Measurements from ENCODE around the gene SEZ6.

The SEZ6 gene

DNA sequence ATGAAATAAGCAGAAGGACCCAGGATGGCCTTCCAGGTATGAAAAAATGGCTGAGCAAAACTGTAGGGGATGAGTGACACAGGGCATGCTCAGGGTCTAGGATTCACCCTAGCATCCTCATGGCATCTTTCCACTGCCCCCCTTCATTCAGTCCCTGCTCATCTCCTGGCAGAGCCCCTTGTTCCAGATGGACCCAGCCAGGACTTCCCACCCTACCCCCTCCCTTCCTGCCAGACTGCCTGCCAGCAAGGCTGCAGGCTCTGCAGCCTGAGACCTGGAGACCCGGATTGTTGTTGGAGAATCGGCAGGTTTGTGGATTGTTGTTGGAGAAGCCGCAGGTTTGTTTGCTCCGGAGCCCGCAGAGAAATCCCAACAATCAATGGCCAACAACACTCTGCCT, 6.6 kb downstream of the SEZ6 start:
- WGBS, 2 experiments (ENCODE audit: insufficient coverage in 2 of 2) = 60% methylated on average over 1 of the region's 5 CpGs; no CpG with 5 or more reads in 1 of the 2 experiments
- Histone ChIP-seq H3K4me1 (ENCODE audit: control insufficient read depth, insufficient read depth, low read length, poor library complexity, severe bottlenecking) (peaks cover 13% of the 10 kb centered on the region), H3K36me3 (ENCODE audit: control insufficient read depth, insufficient read depth, low read length) (no peaks in the 10 kb centered on the region), H3K27ac (ENCODE audit: low read depth, low read length, severe bottlenecking) (no peak overlapping the region), H3K9me3 (ENCODE audit: control insufficient read depth, low read length) (no peaks in the 10 kb centered on the region), H3K4me3 (ENCODE audit: extremely low read depth, insufficient read depth, low read length, poor library complexity, severe bottlenecking) (no peak overlapping the region)

- Histone ChIP-seq H3K4me3 (ENCODE audit: extremely low read depth, insufficient read depth, low read length, poor library complexity, severe bottlenecking) (no peak overlapping the region), H3K36me3 (ENCODE audit: control insufficient read depth, insufficient read depth, low read length) (no peaks in the 10 kb centered on the region), H3K9me3 (ENCODE audit: control insufficient read depth, low read length) (no peaks in the 10 kb centered on the region), H3K4me1 (ENCODE audit: control insufficient read depth, insufficient read depth, low read length, poor library complexity, severe bottlenecking) (peaks cover 13% of the 10 kb centered on the region), H3K27ac (ENCODE audit: low read depth, low read length, severe bottlenecking) (no peak overlapping the region)
- 89 to 90% methylated on average over 1 of the region's 1 CpG for whole genome bisulfite sequencing, 2 experiments (ENCODE audit: insufficient coverage in 2 of 2)
These were observed 8.0 kb downstream of the SEZ6 start for GRCh38 chr17:28997806-28998205.

- H3K4me3 ChIP-seq (ENCODE audit: extremely low read depth, insufficient read depth, low read length, poor library complexity, severe bottlenecking) = no peak overlapping the region
- H3K4me1 ChIP-seq (ENCODE audit: control insufficient read depth, insufficient read depth, low read length, poor library complexity, severe bottlenecking) = peaks cover 9% of the 10 kb centered on the region
These were observed 9.2 kb downstream of the SEZ6 start for GRCh38 chr17:28996554-28997096.

DNA sequence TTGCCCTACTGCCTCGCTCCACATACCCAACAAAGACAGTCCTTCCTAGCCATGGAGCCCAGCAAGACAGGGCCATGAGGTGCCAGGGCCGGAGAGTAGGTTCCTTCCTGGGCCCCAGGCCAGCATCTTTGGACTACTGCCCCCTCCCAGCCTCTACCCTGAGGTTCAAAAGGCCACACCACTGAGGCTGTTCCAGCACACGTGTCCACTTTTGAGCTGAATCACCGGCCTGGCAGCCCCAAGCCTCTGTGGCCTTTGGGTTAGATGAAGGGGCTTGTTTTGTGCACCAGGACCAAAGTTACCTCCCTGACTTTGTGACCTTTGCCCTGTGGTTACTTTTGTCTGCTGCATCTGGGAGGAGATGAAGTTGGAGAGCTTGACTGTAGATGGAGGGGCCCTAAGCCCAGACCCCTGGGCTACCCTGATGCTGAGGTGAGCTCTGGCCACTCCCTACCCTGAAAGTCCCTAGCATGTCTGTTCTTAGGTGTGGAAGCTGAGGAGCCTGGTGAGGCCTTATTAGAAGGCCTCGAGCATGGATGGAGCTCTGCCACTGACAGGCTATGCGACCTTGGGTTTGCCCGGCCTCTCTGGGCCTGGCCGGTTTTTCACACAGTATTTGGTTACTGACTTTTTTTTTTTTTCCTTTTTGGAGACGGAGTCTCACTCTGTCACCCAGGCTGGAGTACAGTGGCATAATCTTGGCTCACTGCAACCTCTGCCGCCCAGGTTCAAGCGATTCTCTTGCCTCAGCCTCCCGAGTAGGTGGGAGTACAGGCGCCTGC, 12.0 kb downstream of the SEZ6 start:
- Histone ChIP-seq H3K9me3 (ENCODE audit: control insufficient read depth, low read length) (no peaks in the 10 kb centered on the region), H3K27ac (ENCODE audit: low read depth, low read length, severe bottlenecking) (no peak overlapping the region), H3K4me3 (ENCODE audit: extremely low read depth, insufficient read depth, low read length, poor library complexity, severe bottlenecking) (no peak overlapping the region), H3K36me3 (ENCODE audit: control insufficient read depth, insufficient read depth, low read length) (no peaks in the 10 kb centered on the region), H3K4me1 (ENCODE audit: control insufficient read depth, insufficient read depth, low read length, poor library complexity, severe bottlenecking) (peaks cover 5% of the 10 kb centered on the region)
- 84 to 95% methylated on average over 6 to 13 of the region's 13 CpGs for WGBS, 2 experiments (ENCODE audit: insufficient coverage in 2 of 2)

More at GRCh38 chr17:28996554-28997096, 9.2 kb downstream of the SEZ6 start:
- no peaks in the 10 kb centered on the region for H3K36me3 ChIP-seq (ENCODE audit: control insufficient read depth, insufficient read depth, low read length)
- no peak overlapping the region for H3K27ac ChIP-seq (ENCODE audit: low read depth, low read length, severe bottlenecking)
- no peaks in the 10 kb centered on the region for H3K9me3 ChIP-seq (ENCODE audit: control insufficient read depth, low read length)
- WGBS, 2 experiments (ENCODE audit: insufficient coverage in 2 of 2) = 67 to 71% methylated on average over 3 to 5 of the region's 5 CpGs

- 100% methylated on average over 3 of the region's 11 CpGs for WGBS, 2 experiments (ENCODE audit: insufficient coverage in 2 of 2)
- no peaks in the 10 kb centered on the region for H3K9me3 ChIP-seq (ENCODE audit: control insufficient read depth, low read length)
- no peak overlapping the region for H3K27ac ChIP-seq (ENCODE audit: low read depth, low read length, severe bottlenecking)
- H3K4me1 ChIP-seq (ENCODE audit: control insufficient read depth, insufficient read depth, low read length, poor library complexity, severe bottlenecking) = peaks cover 5% of the 10 kb centered on the region
- H3K4me3 ChIP-seq (ENCODE audit: extremely low read depth, insufficient read depth, low read length, poor library complexity, severe bottlenecking) = no peak overlapping the region
- no peaks in the 10 kb centered on the region for H3K36me3 ChIP-seq (ENCODE audit: control insufficient read depth, insufficient read depth, low read length)
These were observed 12.9 kb downstream of the SEZ6 start for GRCh38 chr17:28992625-28993600.

DNA sequence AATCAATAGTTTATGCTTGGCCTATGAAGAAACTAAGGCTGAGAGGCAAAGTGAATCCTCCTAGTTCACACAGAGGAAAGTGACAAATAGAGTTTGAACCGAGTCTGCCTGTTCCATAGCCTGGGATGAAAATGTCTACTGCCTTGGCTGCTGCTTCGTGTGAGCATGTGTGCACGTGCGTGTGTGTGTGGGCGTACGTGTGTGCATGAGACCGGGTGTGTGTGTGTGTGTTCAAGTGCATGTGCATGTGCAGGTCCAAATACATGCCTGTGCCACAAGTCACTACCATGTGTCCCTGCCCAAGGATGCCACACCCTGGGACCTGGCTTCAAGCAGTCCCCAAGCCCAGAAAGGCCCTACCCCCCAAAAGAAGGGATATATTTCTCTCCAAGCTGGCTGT, 13.6 kb downstream of the SEZ6 start:
- Histone ChIP-seq H3K4me1 (ENCODE audit: control insufficient read depth, insufficient read depth, low read length, poor library complexity, severe bottlenecking) (peaks cover 5% of the 10 kb centered on the region), H3K36me3 (ENCODE audit: control insufficient read depth, insufficient read depth, low read length) (no peaks in the 10 kb centered on the region), H3K9me3 (ENCODE audit: control insufficient read depth, low read length) (no peaks in the 10 kb centered on the region), H3K4me3 (ENCODE audit: extremely low read depth, insufficient read depth, low read length, poor library complexity, severe bottlenecking) (no peak overlapping the region), H3K27ac (ENCODE audit: low read depth, low read length, severe bottlenecking) (no peak overlapping the region)
- 75 to 84% methylated on average over 2 to 6 of the region's 7 CpGs for WGBS, 2 experiments (ENCODE audit: insufficient coverage in 2 of 2)

GRCh38 chr17:28991779-28992178, 14.1 kb downstream of the SEZ6 start:
- no peak overlapping the region for H3K27ac ChIP-seq (ENCODE audit: low read depth, low read length, severe bottlenecking)
- WGBS, 2 experiments (ENCODE audit: insufficient coverage in 2 of 2) = 88% methylated on average over 5 to 8 of the region's 8 CpGs
- no peaks in the 10 kb centered on the region for H3K9me3 ChIP-seq (ENCODE audit: control insufficient read depth, low read length)
- H3K4me1 ChIP-seq (ENCODE audit: control insufficient read depth, insufficient read depth, low read length, poor library complexity, severe bottlenecking) = peaks cover 5% of the 10 kb centered on the region
- H3K4me3 ChIP-seq (ENCODE audit: extremely low read depth, insufficient read depth, low read length, poor library complexity, severe bottlenecking) = no peak overlapping the region
- H3K36me3 ChIP-seq (ENCODE audit: control insufficient read depth, insufficient read depth, low read length) = no peaks in the 10 kb centered on the region

GRCh38 chr17:28989028-28989427, 16.8 kb downstream of the SEZ6 start:
- Histone ChIP-seq H3K9me3 (ENCODE audit: control insufficient read depth, low read length) (no peaks in the 10 kb centered on the region), H3K36me3 (ENCODE audit: control insufficient read depth, insufficient read depth, low read length) (no peaks in the 10 kb centered on the region), H3K4me1 (ENCODE audit: control insufficient read depth, insufficient read depth, low read length, poor library complexity, severe bottlenecking) (peaks cover 6% of the 10 kb centered on the region), H3K4me3 (ENCODE audit: extremely low read depth, insufficient read depth, low read length, poor library complexity, severe bottlenecking) (no peak overlapping the region), H3K27ac (ENCODE audit: low read depth, low read length, severe bottlenecking) (no peak overlapping the region)

GRCh38 chr17:28988475-28988874, 17.4 kb downstream of the SEZ6 start:
- no peaks in the 10 kb centered on the region for H3K36me3 ChIP-seq (ENCODE audit: control insufficient read depth, insufficient read depth, low read length)
- peaks cover 11% of the 10 kb centered on the region for H3K4me1 ChIP-seq (ENCODE audit: control insufficient read depth, insufficient read depth, low read length, poor library complexity, severe bottlenecking)
- H3K27ac ChIP-seq (ENCODE audit: low read depth, low read length, severe bottlenecking) = no peak overlapping the region
- no peaks in the 10 kb centered on the region for H3K9me3 ChIP-seq (ENCODE audit: control insufficient read depth, low read length)
- H3K4me3 ChIP-seq (ENCODE audit: extremely low read depth, insufficient read depth, low read length, poor library complexity, severe bottlenecking) = no peak overlapping the region
- WGBS, 2 experiments (ENCODE audit: insufficient coverage in 2 of 2) = no CpG with 5 or more reads among the region's 1 CpG

DNA sequence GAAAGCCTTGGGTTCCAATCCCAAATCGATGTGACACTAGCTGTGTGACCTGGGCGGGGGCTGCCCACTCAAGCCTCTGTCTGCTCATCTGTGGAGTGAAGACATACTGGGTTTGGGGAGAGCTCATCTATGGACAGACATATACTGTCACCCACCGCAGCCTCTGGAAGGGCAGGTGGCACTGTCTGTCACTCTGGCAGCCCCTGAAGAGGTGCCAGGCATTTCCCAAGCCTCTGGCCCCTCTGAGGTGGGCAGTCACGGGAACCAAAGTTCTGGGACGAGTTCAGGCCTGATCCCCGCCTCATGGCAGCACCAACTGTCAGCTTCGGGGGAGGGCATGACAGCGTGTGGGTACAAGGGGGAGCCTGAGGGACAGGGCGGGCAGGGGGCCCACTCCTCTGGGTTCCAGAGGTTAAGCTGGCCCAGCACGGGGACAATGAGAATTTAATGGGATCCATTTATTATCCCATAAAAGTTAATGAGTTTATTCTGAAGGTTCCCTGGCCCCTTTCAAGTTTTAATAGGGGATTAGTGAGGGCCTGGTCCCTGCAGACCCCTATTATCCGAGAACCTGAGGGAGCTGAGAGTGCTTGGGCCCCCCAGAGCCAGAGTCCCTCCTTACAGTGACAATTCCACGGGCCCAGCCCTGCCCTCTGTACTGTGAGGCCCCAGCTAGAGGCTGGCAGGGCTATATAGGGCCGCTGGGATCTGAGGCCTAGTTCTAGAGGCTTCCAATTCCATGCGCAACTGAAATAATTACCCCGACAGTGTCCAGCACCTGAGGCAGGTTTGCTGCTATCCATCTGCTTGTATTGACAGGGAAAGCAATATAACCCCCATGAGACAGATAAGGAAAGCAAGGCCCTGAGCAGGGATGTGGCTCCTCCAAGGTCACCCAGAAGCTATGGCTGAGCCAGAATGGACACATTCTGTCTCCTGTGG, 18.8 kb downstream of the SEZ6 start:
- Histone ChIP-seq H3K36me3 (ENCODE audit: control insufficient read depth, insufficient read depth, low read length) (no peaks in the 10 kb centered on the region), H3K4me3 (ENCODE audit: extremely low read depth, insufficient read depth, low read length, poor library complexity, severe bottlenecking) (no peak overlapping the region), H3K9me3 (ENCODE audit: control insufficient read depth, low read length) (no peaks in the 10 kb centered on the region), H3K4me1 (ENCODE audit: control insufficient read depth, insufficient read depth, low read length, poor library complexity, severe bottlenecking) (peaks cover 22% of the 10 kb centered on the region), H3K27ac (ENCODE audit: low read depth, low read length, severe bottlenecking) (no peak overlapping the region)
- 85% methylated on average over 10 to 12 of the region's 15 CpGs for WGBS, 2 experiments (ENCODE audit: insufficient coverage in 2 of 2)

All from mesodermal cell (in vitro differentiated cells).